ENCODE results near the gene SHQ1.
A peak's percentile ranks its signal among the peaks of the same experiment; 100 is the strongest.
"Not testable (repeated sequence)": the region's sequence is repeated elsewhere in the genome, so short reads cannot be mapped to it uniquely, and the experiment has no call there.

The SHQ1 gene

DNA sequence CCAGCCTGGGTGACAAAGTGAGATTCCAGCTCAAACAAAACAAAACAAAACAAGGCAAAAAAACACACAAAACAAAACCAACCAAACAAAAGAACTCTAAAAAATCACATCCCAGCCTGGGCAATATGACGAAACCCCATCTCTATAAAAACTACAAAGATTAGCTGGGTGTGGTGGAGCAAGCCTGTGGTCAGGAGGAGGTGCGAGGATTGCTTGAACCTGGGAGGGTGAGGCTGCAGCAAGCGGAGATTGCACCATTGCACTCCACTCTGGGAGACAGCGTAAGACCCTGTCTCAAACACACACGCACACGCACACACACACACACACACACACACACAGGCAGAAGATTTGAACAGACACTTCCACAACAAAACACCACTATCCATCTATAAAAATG lies 99.6 kb downstream of the SHQ1 start:
- no peak for DNase-seq (ENCODE audit: low spot score)

DNA sequence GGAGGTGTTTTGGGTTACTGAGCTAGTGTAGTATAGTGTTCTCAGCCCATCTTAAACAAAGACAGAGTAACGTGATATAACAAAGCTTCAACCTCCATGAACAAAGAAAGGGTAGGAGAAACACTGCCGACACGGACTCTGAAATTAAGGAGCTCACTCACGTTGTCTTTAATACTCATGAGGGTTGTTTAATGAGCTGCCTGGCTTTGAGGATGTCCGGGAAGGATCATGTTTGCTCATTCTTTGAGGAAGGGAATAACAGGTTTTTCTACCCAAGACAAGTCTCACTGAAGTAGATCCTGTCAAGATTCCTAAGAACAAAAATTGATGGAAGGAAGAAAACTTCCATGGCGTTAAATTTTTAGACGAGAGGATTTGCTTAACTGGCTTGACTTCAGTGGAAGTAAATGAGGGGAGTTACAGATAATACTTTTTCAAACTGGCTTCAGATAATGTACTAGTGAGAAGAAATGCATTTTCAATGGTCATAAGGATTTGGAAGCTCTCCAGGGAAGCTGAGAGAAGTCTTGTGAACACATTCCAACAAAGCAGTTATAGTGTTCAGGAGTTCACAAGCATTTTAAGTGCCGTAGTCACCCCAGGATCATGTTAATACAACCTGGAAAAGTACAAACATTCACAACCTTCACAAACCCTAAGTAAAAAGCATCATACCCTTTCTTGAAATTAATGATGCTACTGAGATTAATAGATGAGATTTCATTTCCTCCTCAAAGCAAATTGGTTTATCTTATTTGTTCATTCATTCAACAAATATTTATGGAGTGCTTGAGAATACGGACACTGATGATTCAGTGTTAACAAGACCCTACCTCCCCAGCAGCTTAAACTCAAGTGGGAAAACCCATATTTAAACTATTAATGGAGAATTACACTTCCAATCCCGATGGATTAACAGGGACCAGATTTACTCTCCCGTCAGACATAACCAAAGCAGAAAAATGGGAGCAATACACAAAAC lies 101.5 kb downstream of the SHQ1 start:
- no peak for DNase-seq (ENCODE audit: low spot score)

DNA sequence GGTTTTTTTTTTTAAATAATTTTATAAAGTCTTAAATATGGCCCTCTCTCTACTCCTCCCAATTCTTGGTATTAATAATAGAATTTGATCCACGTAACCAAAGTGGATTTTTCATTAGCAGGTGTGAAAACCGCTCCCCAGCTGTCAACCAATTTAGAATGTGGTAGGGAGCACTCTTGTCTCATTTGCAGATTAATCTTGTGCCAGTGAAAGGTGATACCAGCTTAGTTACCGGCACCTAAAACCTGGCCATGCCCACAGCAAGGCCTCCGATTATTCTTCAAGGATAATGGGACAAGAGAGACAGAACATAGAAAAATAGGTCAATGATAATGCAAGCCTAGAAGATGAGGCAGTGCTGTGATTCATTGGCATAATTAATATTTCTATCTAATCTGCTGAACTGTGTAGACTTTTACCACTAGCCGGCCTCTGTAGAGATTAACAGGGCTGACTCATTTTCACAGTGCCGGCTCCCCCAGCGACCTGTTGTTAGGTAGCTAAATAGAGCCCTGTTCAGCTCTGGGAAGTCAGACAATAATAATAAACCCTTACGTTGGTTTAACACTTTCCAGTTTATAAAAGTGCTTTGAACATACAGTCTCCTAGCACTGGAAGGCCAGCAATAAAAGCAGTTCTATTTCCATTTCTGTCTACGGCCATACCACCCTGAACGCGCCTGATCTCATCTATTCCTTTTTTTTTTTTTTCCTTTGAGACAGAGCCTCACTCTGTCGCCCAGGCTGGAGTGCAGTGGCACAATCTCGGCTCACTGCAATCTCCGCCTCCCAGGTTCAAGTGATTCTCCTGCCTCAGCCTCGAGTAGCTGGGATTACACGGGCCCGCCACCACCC lies 102.9 kb downstream of the SHQ1 start:
- no peak for DNase-seq (ENCODE audit: low spot score)

DNA sequence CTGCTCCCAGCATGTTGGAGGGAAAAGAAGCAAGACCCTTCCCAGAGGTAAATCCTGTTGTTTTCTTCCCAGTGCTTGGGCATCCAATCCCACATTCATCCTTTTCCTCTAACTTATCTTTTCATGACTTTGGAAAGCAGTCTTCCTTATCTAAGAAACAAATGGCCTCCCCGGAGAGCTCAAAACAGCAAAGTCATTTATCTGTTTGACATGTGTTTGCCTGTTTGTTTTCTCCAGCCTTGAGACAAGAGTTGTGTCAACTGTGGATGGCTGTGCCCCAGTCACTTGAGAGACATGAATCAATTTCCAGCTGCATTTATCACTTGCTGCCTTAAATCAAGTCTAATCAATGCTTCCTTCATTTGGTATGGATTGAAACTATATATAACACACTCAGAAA lies 103.9 kb downstream of the SHQ1 start:
- no peak for DNase-seq (ENCODE audit: low spot score)

DNA sequence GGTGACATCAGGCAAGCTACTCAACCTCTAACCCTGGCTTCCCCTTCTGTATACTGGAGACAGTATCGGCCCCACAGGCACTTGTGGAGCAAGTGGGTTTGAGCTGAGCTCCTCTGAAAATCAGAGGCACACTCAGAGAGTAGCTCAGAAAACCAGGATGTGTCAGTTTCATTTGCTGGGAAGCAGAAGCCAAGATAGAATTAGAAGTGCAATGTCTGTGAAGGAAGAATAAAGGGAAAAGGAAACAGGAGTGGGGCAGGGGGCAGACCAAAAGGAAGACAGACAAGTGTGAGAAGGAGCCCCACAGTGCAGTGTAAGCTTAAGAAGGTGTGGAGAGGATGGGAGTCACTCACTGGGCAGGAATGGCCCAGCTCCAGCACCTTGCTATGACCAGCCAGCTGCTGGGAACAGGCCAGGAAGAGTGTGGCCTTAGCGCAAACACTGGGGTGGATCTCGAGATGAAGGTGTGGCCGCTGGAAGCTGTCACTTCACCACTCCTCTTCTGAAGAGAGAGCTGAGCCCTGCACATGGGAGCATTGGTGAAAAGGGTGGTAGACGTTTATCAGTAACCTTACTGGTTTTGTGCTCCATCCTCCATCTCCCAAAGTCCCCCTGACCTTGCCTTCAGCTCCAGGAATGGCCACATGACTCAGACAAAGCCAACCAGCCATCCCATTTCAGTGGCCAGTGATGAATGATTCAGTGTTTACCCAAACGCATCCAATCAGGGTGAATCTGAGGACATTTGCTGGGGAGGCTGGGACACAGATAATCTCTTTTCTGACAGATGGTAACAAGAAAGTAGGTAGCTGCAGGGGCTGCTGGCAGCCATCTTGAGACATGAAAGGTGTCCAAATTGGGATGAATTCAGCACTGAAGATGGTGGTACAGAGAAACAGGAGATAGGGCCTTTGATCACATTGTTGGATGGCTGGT lies 108.4 kb downstream of the SHQ1 start:
- DNase-seq (ENCODE audit: low spot score): peak; percentile 24

DNA sequence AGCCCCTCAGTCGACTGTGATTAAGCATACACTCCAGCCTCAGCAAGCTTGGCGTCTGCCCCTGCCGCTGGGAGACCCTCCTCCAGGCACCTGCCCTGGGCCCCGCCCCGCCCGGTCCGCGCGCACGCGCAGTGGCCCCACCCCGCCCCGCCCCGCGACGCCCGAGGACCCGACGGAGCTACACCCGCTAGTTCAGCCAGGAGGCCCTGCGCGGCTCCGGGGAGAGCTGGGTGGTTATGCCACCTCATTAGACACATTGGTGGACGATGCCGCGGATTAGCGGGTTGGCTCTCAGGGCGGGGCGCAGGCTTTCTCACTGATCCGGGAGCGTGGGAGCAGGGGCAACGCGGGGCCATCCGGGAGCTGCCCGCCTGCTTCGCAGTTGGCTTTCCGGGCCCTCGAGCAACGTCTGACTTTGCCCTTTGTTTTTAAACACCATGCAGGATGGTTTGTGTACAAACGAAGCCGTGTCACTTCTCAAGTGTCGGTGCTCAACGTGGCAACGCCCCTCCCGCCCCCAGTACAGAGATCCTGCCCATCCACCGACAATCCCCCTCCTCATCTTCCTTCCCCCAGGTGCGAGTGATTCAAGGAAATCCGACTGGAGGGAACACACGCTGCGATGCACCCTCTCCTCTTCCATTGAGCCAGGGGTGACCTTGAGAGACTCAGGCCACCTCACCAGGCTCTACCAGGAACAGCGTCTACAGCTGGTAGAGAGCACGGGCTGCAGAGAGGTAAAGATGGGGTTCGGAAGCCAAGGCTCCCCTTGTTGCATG lies 109.3 kb downstream of the SHQ1 start:
- peak; percentile 89 for DNase-seq (ENCODE audit: low spot score)

DNA sequence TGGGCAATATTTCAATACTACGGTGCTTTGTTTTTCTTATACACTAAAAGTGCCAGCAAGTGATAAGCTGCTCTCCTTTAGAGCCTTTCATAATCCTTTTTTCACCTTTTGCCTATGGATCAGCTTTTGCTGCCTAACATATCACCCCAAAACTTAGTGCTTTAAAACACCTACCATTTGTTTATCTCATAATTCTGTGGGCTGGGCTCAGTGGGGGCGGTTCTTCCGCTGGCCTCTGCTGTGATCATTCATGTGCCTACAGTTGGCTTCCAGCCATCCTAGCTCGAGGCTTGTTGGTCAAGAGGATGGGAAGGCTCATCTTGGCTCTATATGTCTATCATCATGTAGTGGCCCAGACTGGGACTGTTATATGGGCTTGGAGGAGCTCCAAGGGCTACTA lies 113.2 kb downstream of the SHQ1 start:
- not testable (repeated sequence) for DNase-seq (ENCODE audit: low spot score)

DNA sequence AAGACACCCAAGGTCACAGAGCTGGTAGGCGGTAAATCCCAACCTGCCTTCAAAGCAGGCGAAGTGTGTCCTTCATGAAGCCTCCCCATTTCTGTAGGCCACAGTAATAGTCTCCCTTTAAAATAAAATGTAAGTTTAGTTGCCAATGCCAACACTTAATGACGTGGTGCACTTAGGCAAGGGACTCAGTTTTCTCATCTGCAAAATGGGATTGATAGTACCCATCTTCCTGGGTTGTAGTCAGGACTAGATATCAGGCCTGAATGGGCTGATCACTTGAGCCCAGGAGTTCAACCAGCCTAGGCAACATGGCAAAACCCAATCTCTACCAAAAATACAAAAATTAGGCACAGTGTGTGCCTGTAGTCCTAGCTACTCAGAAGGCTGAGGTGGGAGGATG lies 114.6 kb downstream of the SHQ1 start:
- no peak for DNase-seq (ENCODE audit: low spot score)

DNA sequence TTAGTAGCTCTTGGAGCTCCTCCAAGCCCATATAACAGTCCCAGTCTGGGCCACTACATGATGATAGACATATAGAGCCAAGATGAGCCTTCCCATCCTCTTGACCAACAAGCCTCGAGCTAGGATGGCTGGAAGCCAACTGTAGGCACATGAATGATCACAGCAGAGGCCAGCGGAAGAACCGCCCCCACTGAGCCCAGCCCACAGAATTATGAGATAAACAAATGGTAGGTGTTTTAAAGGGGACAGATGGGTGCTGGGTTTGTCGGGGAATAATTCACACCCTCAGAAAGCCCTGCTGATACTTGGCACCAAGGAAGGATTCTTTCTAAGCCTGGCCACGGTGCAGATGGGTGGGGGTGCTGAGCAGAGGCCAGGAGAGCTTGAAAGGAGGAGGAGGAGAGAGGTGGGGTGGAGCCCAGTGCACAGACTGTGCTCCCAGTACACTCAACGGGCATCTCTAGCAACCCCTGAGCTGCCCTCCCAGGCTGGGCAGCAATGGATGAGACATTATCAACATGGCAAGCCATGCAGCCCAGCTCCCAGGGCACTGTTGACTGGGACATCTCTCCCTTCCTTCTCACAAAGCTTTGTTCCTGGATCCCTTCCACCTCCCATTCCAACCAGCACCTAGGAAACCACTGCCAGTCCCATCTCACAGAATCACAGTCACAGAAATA lies 115.4 kb downstream of the SHQ1 start:
- DNase-seq (ENCODE audit: low spot score): not testable (repeated sequence)

DNA sequence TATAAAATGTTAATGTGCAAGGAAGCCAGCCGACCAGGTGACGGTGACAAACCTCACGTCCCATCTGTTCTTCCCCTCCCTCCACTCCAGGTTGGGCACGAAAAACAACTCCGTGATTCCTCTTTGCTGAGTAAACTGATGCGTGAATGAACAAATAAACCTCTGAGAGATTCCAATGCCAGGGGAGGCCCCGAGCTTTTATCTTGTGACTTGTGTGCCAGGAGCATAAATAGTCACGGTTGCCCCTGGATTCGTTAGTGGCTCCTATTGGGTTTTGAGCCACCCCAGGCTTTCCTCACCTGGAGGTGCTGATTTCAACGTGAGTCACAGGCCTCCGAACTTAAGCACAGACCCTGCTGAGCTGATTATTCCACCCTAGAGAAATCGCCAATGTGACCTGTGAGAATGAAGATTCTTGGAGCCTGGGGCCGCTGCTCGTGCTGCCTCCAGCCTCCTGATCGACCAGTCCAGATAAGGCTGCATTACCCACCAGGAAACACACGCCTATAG lies 119.2 kb downstream of the SHQ1 start:
- DNase-seq (ENCODE audit: low spot score): no peak

DNA sequence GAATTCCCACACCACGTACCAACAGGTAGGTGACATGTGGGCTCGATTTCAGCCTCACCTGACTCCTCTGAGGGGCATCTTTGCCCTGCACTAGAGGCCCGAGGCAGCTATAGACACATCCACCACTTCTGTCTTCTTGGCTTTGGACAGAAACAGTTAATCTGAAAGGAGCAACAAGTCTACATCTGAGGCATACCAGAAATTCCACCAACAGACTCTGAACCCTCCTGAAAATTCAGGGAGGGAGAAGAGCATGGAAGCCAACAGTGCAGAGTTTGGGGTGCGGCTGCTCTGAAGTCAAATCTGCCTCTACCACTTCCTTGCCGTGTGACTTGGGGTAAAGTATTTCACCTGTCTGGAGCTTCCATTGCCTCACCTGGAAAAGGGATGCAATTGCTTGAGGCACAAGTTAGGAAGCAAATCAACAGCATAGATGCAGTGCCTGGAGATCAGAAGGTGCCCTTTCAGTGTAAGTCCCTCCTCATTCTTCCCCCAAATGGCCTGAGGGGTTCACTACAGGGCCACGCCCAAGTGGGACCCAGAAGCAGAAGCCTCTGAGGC lies 119.8 kb downstream of the SHQ1 start:
- DNase-seq (ENCODE audit: low spot score): no peak

DNA sequence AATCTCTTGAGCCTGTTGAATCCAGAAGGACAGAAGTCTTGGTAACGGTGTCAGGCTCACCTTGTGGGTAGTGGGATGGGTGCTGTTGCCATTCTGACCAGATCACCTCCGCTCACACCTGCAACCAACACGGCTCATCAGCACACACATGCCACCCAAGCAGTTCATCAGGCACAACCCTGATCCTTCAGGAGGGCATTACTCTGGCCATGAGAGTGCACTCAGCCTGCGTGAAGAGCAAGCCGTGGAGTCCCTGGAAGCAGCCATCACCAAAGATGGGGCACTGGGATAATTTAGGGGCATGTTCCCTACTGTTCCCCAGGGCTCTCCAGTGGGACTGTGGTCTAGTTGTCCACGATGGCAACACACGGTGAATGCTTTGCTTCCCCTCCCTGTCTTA lies 120.5 kb downstream of the SHQ1 start:
- no peak for DNase-seq (ENCODE audit: low spot score)

DNA sequence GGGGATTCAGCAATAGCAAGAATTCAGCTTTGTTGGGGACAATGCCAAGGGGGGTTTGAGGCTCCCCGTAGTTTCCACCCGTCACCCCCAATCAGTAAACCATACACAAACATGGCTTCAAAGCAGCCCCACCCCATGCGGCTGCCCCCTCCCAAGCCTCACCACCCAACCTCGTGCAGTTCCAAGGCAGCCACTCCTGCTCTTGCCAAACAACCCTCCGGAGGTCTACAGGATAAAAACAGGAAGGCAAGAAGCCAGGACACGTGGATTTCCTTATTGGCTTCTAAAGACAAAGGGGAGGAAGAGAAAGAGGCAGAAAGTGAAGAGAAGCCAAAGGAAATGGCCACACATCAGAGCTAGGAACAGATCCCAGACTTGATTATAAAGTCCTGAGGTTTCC lies 121.1 kb downstream of the SHQ1 start:
- no peak for DNase-seq (ENCODE audit: low spot score)

DNA sequence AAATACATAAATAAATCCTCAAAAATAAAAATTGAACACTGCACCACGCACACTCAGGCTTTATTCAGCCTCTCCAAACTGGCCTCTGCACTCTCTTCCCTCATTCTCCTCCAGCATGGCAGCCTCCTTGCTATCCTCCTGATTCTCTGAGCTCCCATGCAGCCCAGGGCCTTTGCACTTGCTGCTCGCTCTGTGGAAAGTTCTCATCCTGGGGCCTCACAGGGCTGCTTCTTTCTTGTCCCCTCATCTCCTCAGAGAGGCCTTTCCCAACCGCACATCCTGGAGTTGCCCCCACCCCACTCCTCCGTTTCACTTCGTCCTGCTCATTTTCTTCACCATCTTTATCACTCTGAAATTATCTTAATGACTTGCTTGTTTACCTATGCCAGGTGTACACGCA lies 123.0 kb downstream of the SHQ1 start:
- no peak for DNase-seq (ENCODE audit: low spot score)

DNA sequence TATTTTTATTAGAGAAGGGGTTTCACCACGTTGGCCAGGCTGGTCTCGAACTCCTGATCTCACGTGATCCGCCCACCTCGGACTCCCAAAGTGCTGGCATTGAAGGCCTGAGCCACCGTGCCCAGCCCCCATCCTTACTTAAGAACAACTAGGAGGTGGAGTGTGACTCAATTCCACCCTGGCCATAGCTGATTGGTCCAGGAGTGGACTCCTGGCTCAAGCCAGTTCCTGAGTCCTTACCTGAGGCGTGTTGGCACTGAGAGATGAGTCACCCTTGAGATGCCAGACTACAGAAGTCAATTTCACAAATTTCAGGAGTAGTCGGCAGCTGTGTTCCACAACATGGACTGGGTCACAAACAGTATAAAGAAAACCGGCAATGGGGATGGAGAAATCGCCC lies 124.2 kb downstream of the SHQ1 start:
- no peak for DNase-seq (ENCODE audit: low spot score)

DNA sequence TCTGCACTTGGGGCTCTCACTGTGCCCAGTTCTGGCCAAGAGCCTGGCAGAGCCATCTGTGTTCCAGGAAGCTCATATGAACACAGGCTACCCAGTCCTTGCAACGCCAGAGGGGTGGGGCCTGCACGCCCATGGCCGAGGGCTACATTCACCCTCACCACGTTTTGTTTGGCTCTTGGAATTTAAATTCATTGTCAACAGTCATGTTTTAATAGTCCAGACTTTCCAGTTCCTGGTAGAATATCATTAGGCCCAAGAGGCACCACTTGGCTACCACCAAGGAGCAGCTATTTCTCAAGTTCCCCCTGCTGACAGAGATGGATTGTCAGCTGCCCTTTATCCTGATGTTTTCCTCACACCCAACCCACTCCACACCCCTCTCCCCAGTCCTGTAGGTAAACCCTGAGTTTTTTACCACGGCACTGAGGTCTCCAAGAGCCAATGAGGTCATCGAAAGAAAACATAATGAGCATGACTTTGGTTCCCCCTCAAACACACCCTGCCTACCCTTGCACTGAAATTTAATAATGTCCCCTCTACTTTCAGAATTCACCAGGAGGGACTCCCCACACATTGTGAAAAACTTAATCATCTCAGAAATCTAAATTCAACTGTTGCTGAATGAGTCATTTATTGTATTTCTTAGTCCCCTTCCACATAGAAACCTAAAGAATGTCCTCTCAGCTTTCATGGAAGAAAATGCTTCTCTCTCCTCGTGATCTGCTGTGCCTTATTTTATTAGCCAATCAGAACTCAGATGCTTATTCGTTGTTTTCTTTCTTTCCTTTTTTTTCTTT lies 125.1 kb downstream of the SHQ1 start:
- DNase-seq (ENCODE audit: low spot score): peak; percentile 47

DNA sequence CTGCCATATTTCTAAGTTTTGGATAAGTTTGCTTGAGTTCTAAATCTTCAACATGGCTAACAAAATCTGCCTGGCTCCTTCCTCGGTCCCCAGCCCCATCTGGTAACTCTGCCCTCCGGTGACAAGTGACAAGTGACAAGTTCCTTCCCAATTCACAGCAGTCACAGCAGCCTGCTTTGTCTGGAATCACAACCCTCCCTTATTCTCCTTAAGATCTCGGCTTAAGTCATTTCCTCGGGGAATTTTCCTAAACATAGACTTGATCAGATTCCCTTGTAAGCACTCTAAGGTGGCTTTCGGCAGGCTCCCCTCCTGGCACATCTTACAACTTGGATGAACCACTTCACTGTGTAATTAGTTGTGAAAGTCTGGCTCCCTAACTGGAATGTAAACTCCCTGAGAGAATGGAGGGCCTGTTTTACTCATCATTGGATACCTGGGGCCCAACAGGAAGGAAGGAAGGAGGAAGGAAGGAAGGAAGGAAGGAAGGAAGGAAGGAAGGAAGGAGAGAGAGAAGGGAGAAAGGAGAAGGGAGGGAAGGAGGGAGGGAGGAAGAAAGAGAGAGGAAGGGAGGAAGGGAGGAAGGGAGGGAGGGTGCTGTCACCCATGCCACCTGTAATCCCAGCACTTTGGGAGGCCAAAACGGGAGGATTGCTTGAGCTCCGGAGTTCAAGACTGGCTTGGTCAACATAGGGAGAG lies 126.4 kb downstream of the SHQ1 start:
- no peak for DNase-seq (ENCODE audit: low spot score)

DNA sequence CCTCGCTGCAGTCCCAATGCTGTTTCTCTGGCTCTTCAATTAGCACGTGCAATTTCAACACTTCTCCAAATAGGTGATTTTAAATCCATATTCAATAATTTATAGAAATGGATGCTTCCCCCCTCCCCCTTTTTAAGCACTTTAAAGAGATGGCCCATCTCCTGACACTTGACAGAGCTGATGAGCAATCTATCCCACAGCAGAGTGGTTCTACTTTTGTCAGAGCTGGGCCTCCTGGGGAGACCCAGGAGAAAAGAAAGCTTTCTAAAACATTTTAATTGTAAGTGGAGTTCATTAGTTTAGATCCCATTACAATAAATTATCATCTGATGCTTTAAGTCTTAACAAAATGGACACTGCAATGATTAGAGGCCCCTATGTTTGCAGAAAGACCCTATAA lies 127.7 kb downstream of the SHQ1 start:
- DNase-seq (ENCODE audit: low spot score): no peak
